Measurements from ENCODE around the gene HOMER3.

DNA sequence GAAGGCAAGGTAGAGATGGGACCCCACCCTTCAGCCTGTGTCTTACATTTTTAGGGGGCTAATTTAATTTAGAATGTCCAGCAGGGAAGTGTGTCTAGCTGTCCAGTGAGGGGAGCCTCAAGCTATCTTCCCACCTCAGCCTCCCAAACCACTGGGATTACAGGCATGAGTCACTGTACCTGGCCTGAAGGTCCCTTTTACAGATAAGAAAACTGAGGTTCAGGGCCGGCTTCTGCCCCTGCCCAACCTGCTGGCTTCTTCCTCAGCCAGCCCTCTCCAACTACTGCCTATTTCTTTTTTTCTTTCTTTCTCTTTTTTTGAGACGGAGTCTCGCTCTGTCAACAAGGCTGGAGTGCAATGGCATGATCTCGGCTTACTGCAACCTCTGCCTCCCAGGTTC lies 19.4 kb upstream of the HOMER3 start:
- no peak for TF ChIP-seq MIXL1 (CRISPR knock-in tag; IDR thresholded peaks at IDR 0.05)
- no peak for TF ChIP-seq CBX5 (CRISPR knock-in tag; IDR thresholded peaks at IDR 0.05; ENCODE audit: borderline replicate concordance)
